ENCODE data around the gene RBM43. TPM values are rescaled to one million over a fixed set of nuclear protein-coding genes. Genes with fewer than 3 reads are reported as not detected.

The RBM43 gene
- total RNA-seq, 1 experiment from 2014 or later, result 3.7 TPM

DNA sequence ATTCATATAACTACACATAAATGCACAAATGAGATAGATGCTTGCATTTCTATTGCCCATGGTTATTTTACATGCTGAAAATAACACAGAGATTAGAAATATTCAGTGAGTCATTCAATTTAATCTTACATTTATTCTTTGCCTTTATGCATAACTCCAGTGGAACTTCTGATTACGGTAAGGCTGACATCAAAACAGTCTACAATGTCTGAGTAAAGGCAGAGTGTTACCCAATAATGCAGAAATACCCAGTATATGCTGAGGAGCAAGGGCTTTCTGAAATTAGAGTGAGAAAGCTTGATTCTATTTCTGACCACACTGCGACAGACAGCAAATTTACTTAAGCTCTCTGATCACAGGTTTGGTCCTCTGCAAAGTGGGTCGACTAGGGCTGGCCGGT lies 18.6 kb upstream of the RBM43 start:
- CTCF ChIA-PET, result no interaction called here
- no peak overlapping the region for H3K27ac ChIP-seq (ENCODE audit: low read length)
- H3K4me3 ChIP-seq (ENCODE audit: low read depth in 2 of 2, low read length in 2 of 2), result no peak overlapping the region
- H3K4me1 ChIP-seq (ENCODE audit: control insufficient read depth, insufficient read depth, low read length), result no peaks in the 10 kb centered on the region
- no TSS peak for BruUV-seq (replicated peaks)
- in situ Hi-C loops (cut with HindIII; ENCODE audit: low pct_unique_long_range_greater_than_20kb, low sequenced_read_pairs) (no loop called here), intact Hi-C loops (cut with micrococcal nuclease; ENCODE audit: unreplicated experiment) (no loop called here)
- H3K9me3 ChIP-seq (ENCODE audit: control insufficient read depth, insufficient read depth, low read depth, low read length), result no peaks in the 10 kb centered on the region
- POLR2A ChIA-PET, result no interaction called here
- no peak for DNase-seq (ENCODE audit: low read depth, low spot score)
- no peak for ATAC-seq
- no peaks in the 10 kb centered on the region; the same call in 1 of the 2 replicates for H3K36me3 ChIP-seq (ENCODE audit: control insufficient read depth, insufficient read depth, low read length)
- H3K27me3 ChIP-seq (ENCODE audit: control insufficient read depth, insufficient read depth, low read length), result no peaks in the 10 kb centered on the region
- TF ChIP-seq, protein P1, sequence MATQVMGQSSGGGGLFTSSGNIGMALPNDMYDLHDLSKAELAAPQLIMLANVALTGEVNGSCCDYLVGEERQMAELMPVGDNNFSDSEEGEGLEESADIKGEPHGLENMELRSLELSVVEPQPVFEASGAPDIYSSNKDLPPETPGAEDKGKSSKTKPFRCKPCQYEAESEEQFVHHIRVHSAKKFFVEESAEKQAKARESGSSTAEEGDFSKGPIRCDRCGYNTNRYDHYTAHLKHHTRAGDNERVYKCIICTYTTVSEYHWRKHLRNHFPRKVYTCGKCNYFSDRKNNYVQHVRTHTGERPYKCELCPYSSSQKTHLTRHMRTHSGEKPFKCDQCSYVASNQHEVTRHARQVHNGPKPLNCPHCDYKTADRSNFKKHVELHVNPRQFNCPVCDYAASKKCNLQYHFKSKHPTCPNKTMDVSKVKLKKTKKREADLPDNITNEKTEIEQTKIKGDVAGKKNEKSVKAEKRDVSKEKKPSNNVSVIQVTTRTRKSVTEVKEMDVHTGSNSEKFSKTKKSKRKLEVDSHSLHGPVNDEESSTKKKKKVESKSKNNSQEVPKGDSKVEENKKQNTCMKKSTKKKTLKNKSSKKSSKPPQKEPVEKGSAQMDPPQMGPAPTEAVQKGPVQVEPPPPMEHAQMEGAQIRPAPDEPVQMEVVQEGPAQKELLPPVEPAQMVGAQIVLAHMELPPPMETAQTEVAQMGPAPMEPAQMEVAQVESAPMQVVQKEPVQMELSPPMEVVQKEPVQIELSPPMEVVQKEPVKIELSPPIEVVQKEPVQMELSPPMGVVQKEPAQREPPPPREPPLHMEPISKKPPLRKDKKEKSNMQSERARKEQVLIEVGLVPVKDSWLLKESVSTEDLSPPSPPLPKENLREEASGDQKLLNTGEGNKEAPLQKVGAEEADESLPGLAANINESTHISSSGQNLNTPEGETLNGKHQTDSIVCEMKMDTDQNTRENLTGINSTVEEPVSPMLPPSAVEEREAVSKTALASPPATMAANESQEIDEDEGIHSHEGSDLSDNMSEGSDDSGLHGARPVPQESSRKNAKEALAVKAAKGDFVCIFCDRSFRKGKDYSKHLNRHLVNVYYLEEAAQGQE (IDR thresholded peaks at IDR 0.05; ENCODE audit: insufficient read depth in 1 of 2, low read depth in 2 of 2, low read length in 1 of 2), result no peak
- TF ChIP-seq CTCF (IDR thresholded peaks at IDR 0.05) (no peak), TCF7L2 (IDR thresholded peaks at IDR 0.05; ENCODE audit: low read depth, low read length) (no peak), POLR2AphosphoS5 (IDR thresholded peaks at IDR 0.05; ENCODE audit: low read depth, low read length) (no peak), SIN3A (IDR thresholded peaks at IDR 0.05; ENCODE audit: borderline replicate concordance, insufficient read depth, low read depth, low read length) (no peak)

DNA sequence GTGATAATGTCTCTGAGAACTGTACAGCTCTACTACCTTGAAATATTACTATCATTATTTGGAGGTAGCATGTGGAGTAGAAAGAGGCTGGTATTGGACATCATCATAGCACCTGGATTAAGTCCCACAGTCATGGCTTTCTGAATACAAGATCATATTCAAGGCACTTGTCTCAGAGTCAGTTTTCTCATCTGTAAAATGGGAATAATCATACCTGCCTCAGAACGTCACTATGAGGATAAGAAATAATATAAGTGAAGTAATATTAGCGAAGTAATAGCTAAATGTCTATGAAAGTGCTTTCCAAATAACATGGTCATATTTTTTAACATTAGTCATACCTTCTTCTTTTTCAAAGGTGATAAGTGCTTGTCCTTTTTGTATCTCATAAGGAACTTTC lies 16.8 kb upstream of the RBM43 start:
- H3K36me3 ChIP-seq (ENCODE audit: control insufficient read depth, insufficient read depth, low read length), result no peaks in the 10 kb centered on the region; the same call in 1 of the 2 replicates
- no TSS peak for BruUV-seq (replicated peaks)
- no peak overlapping the region for H3K4me3 ChIP-seq (ENCODE audit: low read depth in 2 of 2, low read length in 2 of 2)
- H3K4me1 ChIP-seq (ENCODE audit: control insufficient read depth, insufficient read depth, low read length), result no peaks in the 10 kb centered on the region
- TF ChIP-seq TCF7L2 (IDR thresholded peaks at IDR 0.05; ENCODE audit: low read depth, low read length) (no peak), CTCF (IDR thresholded peaks at IDR 0.05) (no peak), SIN3A (IDR thresholded peaks at IDR 0.05; ENCODE audit: borderline replicate concordance, insufficient read depth, low read depth, low read length) (no peak), POLR2AphosphoS5 (IDR thresholded peaks at IDR 0.05; ENCODE audit: low read depth, low read length) (no peak)
- TF ChIP-seq, protein P1 (IDR thresholded peaks at IDR 0.05; ENCODE audit: insufficient read depth in 1 of 2, low read depth in 2 of 2, low read length in 1 of 2), result no peak
- POLR2A ChIA-PET, result interaction anchor here (0.6 kb wide), 1 partner anchor 143 kb away, joined by 3 read pairs; no protein-coding TSS in a partner anchor
- in situ Hi-C loops (cut with HindIII; ENCODE audit: low pct_unique_long_range_greater_than_20kb, low sequenced_read_pairs), result no loop called here
- H3K27ac ChIP-seq (ENCODE audit: low read length), result no peak overlapping the region
- H3K9me3 ChIP-seq (ENCODE audit: control insufficient read depth, insufficient read depth, low read depth, low read length), result no peaks in the 10 kb centered on the region
- intact Hi-C loops (cut with micrococcal nuclease; ENCODE audit: unreplicated experiment), result no loop called here
- no peaks in the 10 kb centered on the region for H3K27me3 ChIP-seq (ENCODE audit: control insufficient read depth, insufficient read depth, low read length)
- CTCF ChIA-PET, result no interaction called here
- ATAC-seq, result no peak
- no peak for DNase-seq (ENCODE audit: low read depth, low spot score)
